Right lobe of liver (tissue), 6 donors: ENCODE measurements around the gene RAB11FIP4. TPM values are rescaled to one million over a fixed set of nuclear protein-coding genes. Genes with fewer than 3 reads are reported as not detected.

ENCODE experiments used
- ATAC-seq, 4 donors: fragments of 200-7000 bp; cut with Tn5 transposase; one replicate each; pipeline ENCODE4 v1.9.1; 2020; ENCODE audit warnings: mild to moderate bottlenecking in 4 of 4, moderate library complexity in 4 of 4
- DNase-seq, 3 donors: peaks; one replicate each; pipeline ENCODE4 v3.0.0-alpha.2; 2020
- H3K27ac ChIP-seq, 3 donors: fragments of 200-600 bp; one replicate each; pipeline ENCODE4 v1.8.0; 2022
- H3K27me3 ChIP-seq, 2 donors: fragments of 200-600 bp; one replicate each; pipeline ENCODE4 v1.8.0; 2022
- H3K36me3 ChIP-seq, 4 donors: fragments of 200-600 bp; sonication (generic) in 1 of 4; one replicate each; pipeline versions ENCODE4 v1.5.1 to v1.8.0; 2017 to 2022; ENCODE audit warnings: control low read depth in 1 of 4
- H3K4me1 ChIP-seq, 4 donors: fragments of 200-600 bp; sonication (generic) in 1 of 4; one replicate each; pipeline versions ENCODE4 v1.5.1 to v1.8.0; 2017 to 2022; ENCODE audit warnings: control low read depth in 1 of 4
- H3K4me3 ChIP-seq, 3 donors: fragments of 200-600 bp; one replicate each; pipeline ENCODE4 v1.8.0; 2022
- H3K9me3 ChIP-seq, 4 donors: fragments of 200-600 bp; sonication (generic) in 1 of 4; one replicate each; pipeline versions ENCODE4 v1.5.1 to v1.8.0; 2017 to 2022; ENCODE audit warnings: control low read depth in 1 of 4
- CTCF ChIP-seq, 4 donors: fragments of 200-600 bp in 3 of 4; fragments of 450-650 bp in 1 of 4; IDR thresholded peaks; one replicate each; pipeline versions ENCODE4 v1.5.1 to v1.8.0; 2016 to 2022; ENCODE audit warnings: antibody characterized with exemption in 4 of 4, mild to moderate bottlenecking in 2 of 4
- POLR2A ChIP-seq: fragments of 450-650 bp; IDR thresholded peaks from one replicate; pipeline ENCODE4 v1.6.1; 2017; ENCODE audit warnings: antibody characterized with exemption, mild to moderate bottlenecking
- WGBS: methylation state at CpG from one replicate; pipeline ENCODE4 v1.1.6; 2018; ENCODE audit warnings: low coverage, low lambda C conversion rate; ENCODE audit not compliant: insufficient coverage; ENCODE audit errors: missing lambda C conversion rate; 5-methylcytosine and 5-hydroxymethylcytosine counted together
- intact Hi-C, 2 donors: fragments of 100-400 bp; cut with DNase I; formaldehyde crosslinking; loops; one replicate each; pipeline versions ENCODE4 v1.11.2 to v1.14.1; 2022
- total RNA-seq, 6 experiments: library from RNA; depleted of rRNA in 2 of 6; stranded (reverse); fragments of >200 nt in 2 of 6; fragmentation: NEBNext Ultra II Directional in 3 of 6; extraction: Animal tissue kit (Norgen Biotek cat#: 25700) in 3 of 6; gene quantifications; one replicate each; pipeline versions ENCODE4 v1.1.0 to v1.2.4, GENCODE V29; 2016 to 2023
- donor health status: DM: no; HTN: yes; CAD: no.
- donor health status: DM: no; HTN: no; CAD: no.
- donor health status: DM: no; HTN: no; CAD: no.
- donor health status: DM: no; HTN: yes; CAD: no.
- donor health status: DM: no; HTN: yes; CAD: no.

The RAB11FIP4 gene
- total RNA-seq, 6 experiments from 2014 or later: 3.5 to 6.6 (median 4.6) TPM

GRCh38 chr17:31411707-31412285 is 20.3 kb downstream of the RAB11FIP4 start:
- H3K4me1 ChIP-seq: no peaks in the 10 kb centered on the region
- no peaks in the 10 kb centered on the region for H3K36me3 ChIP-seq
- H3K27ac ChIP-seq: no peak overlapping the region
- no peak for ATAC-seq
- 80% methylated on average over 1 of the region's 13 CpGs for WGBS
- intact Hi-C loops: no loop called here
- TF ChIP-seq POLR2A (no peak), CTCF (IDR thresholded peaks at IDR 0.05) (no peak)
- peak in 1 of 3 donors; percentile 21 for DNase-seq
- no peaks in the 10 kb centered on the region for H3K9me3 ChIP-seq
- no peaks in the 10 kb centered on the region for H3K27me3 ChIP-seq
- no peak overlapping the region for H3K4me3 ChIP-seq

GRCh38 chr17:31412511-31412910 is 21.0 kb downstream of the RAB11FIP4 start:
- Histone ChIP-seq H3K4me1 (no peaks in the 10 kb centered on the region), H3K27me3 (no peaks in the 10 kb centered on the region), H3K27ac (no peak overlapping the region), H3K9me3 (no peaks in the 10 kb centered on the region), H3K36me3 (no peaks in the 10 kb centered on the region), H3K4me3 (no peak overlapping the region)
- DNase-seq (peak in 1 of 3 donors; percentile 37), ATAC-seq (no peak)
- WGBS: 47% methylated on average over 2 of the region's 6 CpGs
- intact Hi-C loops: no loop called here
- TF ChIP-seq POLR2A (no peak), CTCF (IDR thresholded peaks at IDR 0.05) (no peak)

GRCh38 chr17:31413081-31413799 is 21.8 kb downstream of the RAB11FIP4 start:
- ATAC-seq: no peak
- no peaks in the 10 kb centered on the region for H3K36me3 ChIP-seq
- H3K4me1 ChIP-seq: no peaks in the 10 kb centered on the region
- WGBS: 68% methylated on average over 9 of the region's 15 CpGs
- H3K9me3 ChIP-seq: no peaks in the 10 kb centered on the region
- no peak overlapping the region for H3K4me3 ChIP-seq
- peak in 1 of 3 donors; percentile 27 for DNase-seq
- intact Hi-C loops: no loop called here
- H3K27ac ChIP-seq: no peak overlapping the region
- TF ChIP-seq POLR2A (no peak), CTCF (IDR thresholded peaks at IDR 0.05) (no peak)
- no peaks in the 10 kb centered on the region for H3K27me3 ChIP-seq

DNA sequence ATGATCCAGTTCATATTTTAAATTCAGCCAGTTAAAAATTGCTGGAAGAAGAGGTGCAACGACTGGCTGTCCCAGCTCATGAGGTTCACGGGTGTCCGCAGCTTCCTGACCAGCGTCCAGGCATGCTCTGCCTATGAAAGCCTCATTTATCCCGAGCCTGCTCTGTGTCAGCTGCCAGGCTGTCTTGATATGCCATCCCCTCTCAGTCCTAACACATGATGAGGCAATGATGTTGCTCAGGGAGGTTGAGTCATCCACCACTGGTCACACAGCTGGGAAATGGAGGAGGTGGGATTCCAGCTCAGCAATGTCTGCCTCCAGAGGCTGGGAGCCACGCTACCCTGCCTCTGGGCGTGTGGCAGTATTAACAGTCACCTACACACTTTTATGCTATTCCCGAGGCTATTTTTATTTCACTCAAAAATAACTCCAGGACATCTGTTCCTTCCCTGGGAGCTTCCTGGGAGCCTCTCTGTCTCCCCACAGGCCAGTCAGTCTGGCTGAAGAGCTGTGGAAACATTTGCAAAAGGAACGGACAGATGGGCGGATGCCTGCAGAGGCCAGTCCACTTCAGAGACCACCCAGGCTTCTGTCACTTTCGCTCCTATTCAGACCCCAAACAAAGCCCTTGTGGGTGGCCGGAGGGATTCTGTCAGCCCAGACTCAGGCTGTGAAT is 22.5 kb downstream of the RAB11FIP4 start:
- Histone ChIP-seq H3K9me3 (no peaks in the 10 kb centered on the region), H3K36me3 (no peaks in the 10 kb centered on the region), H3K27ac (no peak overlapping the region), H3K4me1 (no peaks in the 10 kb centered on the region), H3K27me3 (no peaks in the 10 kb centered on the region), H3K4me3 (no peak overlapping the region)
- intact Hi-C loops: no loop called here
- DNase-seq (peak in 1 of 3 donors; percentile 15), ATAC-seq (no peak)
- 42% methylated on average over 7 of the region's 12 CpGs for WGBS
- TF ChIP-seq POLR2A (no peak), CTCF (IDR thresholded peaks at IDR 0.05) (no peak)
